ENCODE data around the gene MYO18A.

MYO18A gene

GRCh38 chr17:29165800-29166506 lies 14.2 kb downstream of the MYO18A start:
- no peak for DNase-seq (ENCODE audit: low spot score)

GRCh38 chr17:29165261-29165660 lies 14.9 kb downstream of the MYO18A start:
- DNase-seq (ENCODE audit: low spot score) = no peak

GRCh38 chr17:29163563-29163962 lies 16.6 kb downstream of the MYO18A start:
- DNase-seq (ENCODE audit: low spot score) = no peak

GRCh38 chr17:29162909-29163341 lies 17.3 kb downstream of the MYO18A start:
- DNase-seq (ENCODE audit: low spot score) = no peak

GRCh38 chr17:29162082-29162908 lies 17.9 kb downstream of the MYO18A start:
- no peak for DNase-seq (ENCODE audit: low spot score)

- no peak for DNase-seq (ENCODE audit: low spot score)
These were observed 19.9 kb downstream of the MYO18A start for GRCh38 chr17:29160253-29160652.

GRCh38 chr17:29159306-29159860 lies 20.8 kb downstream of the MYO18A start:
- no peak for DNase-seq (ENCODE audit: low spot score)

- DNase-seq (ENCODE audit: low spot score) = no peak
These were observed 21.5 kb downstream of the MYO18A start for GRCh38 chr17:29158488-29159275.

- DNase-seq (ENCODE audit: low spot score) = no peak
These were observed 22.1 kb downstream of the MYO18A start for GRCh38 chr17:29158096-29158487.

GRCh38 chr17:29157310-29157709 lies 22.9 kb downstream of the MYO18A start:
- no peak for DNase-seq (ENCODE audit: low spot score)

GRCh38 chr17:29156781-29157180 lies 23.4 kb downstream of the MYO18A start:
- no peak for DNase-seq (ENCODE audit: low spot score)

GRCh38 chr17:29155966-29156338 lies 24.2 kb downstream of the MYO18A start:
- DNase-seq (ENCODE audit: low spot score) = no peak

- peak; percentile 44 for DNase-seq (ENCODE audit: low spot score)
These were observed 24.8 kb downstream of the MYO18A start for GRCh38 chr17:29155227-29155965.

- DNase-seq (ENCODE audit: low spot score) = no peak
These were observed 25.5 kb downstream of the MYO18A start for GRCh38 chr17:29154516-29155226.

GRCh38 chr17:29151567-29151966 lies 28.6 kb downstream of the MYO18A start:
- no peak for DNase-seq (ENCODE audit: low spot score)

GRCh38 chr17:29150161-29150560 lies 30.0 kb downstream of the MYO18A start:
- no peak for DNase-seq (ENCODE audit: low spot score)

- DNase-seq (ENCODE audit: low spot score) = no peak
These were observed 30.6 kb downstream of the MYO18A start for GRCh38 chr17:29149431-29150064.

GRCh38 chr17:29148790-29149430 lies 31.3 kb downstream of the MYO18A start:
- peak; percentile 93 for DNase-seq (ENCODE audit: low spot score)

GRCh38 chr17:29148257-29148789 lies 31.9 kb downstream of the MYO18A start:
- DNase-seq (ENCODE audit: low spot score) = no peak

GRCh38 chr17:29147682-29148081 lies 32.5 kb downstream of the MYO18A start:
- DNase-seq (ENCODE audit: low spot score) = no peak

All from RKO (cell line).